Activated CD8-positive, alpha-beta memory T cell treated with anti-CD3 and anti-CD28 coated beads, Interleukin-2, amount 50 U/mL, for 4 hours (primary cell): ENCODE measurements around the gene AGAP6.
"Not testable (repeated sequence)": the region's sequence is repeated elsewhere in the genome, so short reads cannot be mapped to it uniquely, and the experiment has no call there.

ENCODE experiments used
- DNase-seq: peaks from one replicate; pipeline ENCODE4 v3.0.0-alpha.2; 2020

The AGAP6 gene

GRCh38 chr10:50027195-50027594 lies 39.0 kb downstream of the AGAP6 start:
- no peak for DNase-seq

GRCh38 chr10:50033481-50033880 lies 45.3 kb downstream of the AGAP6 start:
- no peak for DNase-seq

- DNase-seq: not testable (repeated sequence)
These were observed 47.1 kb downstream of the AGAP6 start for GRCh38 chr10:50035337-50035736.

- DNase-seq: no peak
These were observed 56.9 kb downstream of the AGAP6 start for GRCh38 chr10:50044941-50045664.

- not testable (repeated sequence) for DNase-seq
These were observed 58.3 kb downstream of the AGAP6 start for GRCh38 chr10:50046457-50046856.

- DNase-seq: not testable (repeated sequence)
These were observed 59.4 kb downstream of the AGAP6 start for GRCh38 chr10:50047594-50047993.

- DNase-seq: not testable (repeated sequence)
These were observed 63.9 kb downstream of the AGAP6 start for GRCh38 chr10:50051995-50052660.

GRCh38 chr10:50052778-50053376 lies 64.7 kb downstream of the AGAP6 start:
- DNase-seq: not testable (repeated sequence)

- not testable (repeated sequence) for DNase-seq
These were observed 67.5 kb downstream of the AGAP6 start for GRCh38 chr10:50055494-50056292.

- DNase-seq: not testable (repeated sequence)
These were observed 68.4 kb downstream of the AGAP6 start for GRCh38 chr10:50056654-50057053.

- not testable (repeated sequence) for DNase-seq
These were observed 70.5 kb downstream of the AGAP6 start for GRCh38 chr10:50058727-50059126.

GRCh38 chr10:50059946-50060345 lies 71.7 kb downstream of the AGAP6 start:
- DNase-seq: not testable (repeated sequence)
